NCI-H1105 (cell line): ENCODE measurements around the gene EGFR.

Experiments
- DNase-seq: peaks from one replicate; lab custom pipeline; 2025; lab: John Stamatoyannopoulos, UW

Gene EGFR

DNA sequence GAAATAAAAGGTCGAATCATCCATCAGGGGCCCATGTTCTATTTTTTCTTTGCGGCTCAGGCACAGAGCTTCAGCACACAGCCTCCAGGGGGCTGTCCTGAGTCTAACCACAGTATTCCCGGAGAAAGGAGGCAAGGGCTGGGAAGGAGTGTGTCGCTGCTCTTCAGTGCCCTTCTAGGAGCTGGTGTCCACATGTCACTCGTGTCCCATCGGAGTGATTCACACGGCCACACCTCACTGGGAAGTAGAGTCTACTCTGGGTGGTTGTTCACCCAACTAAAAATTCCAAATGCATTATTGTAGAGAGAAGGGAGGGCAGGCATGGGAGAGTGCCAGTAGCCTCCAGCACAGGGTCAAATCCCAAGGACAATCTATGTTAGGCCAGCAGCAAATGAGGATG lies 231.5 kb downstream of the EGFR start:
- no peak for DNase-seq

DNA sequence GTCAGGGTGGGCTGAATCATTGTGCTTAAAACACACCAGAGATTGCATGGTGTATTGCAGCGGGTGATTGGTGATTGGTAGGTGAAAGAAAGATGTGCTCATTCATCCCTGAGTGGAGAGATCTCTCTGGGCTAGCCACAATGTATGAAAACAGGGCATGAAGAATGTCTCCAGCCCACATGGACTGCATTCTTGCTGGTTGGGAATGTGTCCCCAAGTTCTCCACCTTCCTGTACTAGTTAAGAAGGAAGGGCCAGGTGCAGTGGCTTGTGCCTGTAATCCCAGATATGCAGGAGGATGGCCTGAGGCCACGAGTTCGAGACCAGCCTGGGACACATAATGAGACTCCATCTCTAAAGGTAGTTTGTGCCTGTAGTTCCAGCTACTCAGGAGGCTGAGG lies 232.5 kb downstream of the EGFR start:
- no peak for DNase-seq

DNA sequence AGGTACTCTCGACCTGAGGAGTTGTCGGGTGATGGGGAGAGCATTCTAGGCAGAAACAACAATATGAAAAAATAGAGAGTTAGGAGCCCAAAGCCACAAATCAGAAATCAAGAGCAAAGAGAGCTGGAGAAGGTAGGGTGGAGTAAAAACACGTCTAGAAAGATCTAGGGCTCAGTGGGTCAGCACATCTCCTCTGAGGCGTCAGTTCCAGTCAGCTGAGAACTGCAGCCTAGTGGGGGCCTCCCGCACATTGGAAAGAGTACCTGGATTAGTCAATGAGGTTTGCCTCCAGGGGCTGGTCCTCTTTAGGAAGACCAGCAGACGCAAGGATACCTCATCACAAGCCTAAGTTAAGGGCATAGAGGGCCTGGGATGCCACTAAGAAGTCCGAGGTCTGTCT lies 233.1 kb downstream of the EGFR start:
- DNase-seq = no peak

DNA sequence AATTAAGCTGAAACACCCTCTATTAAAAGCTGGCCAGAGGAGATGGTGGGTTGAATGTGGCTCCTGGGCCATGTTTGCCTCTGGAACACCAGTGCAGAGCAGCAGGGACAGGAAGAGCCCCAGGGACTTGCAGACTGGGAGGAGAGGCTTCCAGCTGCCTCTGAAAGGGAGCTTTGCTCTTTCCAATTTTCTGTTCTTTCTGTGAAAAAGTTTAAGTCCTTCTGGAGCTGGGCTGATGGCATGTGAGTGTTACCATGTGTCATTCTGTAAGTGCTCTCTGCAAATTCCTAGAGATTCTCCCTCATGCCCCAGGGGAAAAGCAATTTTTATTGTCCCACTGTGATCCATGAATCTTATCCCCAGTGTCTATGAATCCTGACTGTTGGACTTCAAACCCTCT lies 233.6 kb downstream of the EGFR start:
- DNase-seq = no peak

DNA sequence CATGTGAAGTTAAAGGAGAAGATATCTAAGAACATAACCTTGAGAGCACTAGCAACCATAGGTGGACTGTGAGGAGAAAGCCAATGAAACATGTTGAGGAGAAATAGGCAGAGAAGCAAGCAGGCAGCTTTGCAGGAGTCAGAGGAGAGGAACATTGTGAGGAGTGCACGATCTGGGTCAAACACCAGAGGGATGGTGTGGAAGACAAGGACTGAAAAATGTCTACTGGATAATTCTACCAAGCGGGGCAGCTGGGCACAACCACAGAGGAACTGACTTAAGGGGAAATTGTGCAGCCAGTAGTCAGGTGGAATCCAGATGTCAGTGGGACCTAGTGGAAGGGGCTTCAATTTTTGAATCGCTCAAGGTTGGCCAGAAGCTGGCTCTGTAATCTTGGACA lies 234.4 kb downstream of the EGFR start:
- DNase-seq = no peak

DNA sequence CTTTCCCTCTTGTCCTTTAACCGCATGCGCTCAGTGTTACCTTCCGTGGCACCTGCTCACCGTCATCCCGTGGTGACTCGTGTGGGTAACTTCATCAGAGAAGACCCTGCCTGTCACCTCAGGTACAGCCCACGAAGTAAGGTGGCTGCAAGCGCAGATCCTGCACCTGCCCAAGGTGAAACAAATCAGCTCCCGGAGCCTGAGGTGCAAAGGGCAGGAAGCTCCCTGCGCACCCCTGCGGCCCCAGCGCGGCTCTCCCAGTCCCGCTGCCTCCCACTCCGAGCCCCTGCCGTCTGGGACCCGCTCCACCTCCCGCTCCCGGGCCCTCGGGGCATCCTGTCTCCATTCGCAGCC lies 235.4 kb downstream of the EGFR start:
- no peak for DNase-seq

DNA sequence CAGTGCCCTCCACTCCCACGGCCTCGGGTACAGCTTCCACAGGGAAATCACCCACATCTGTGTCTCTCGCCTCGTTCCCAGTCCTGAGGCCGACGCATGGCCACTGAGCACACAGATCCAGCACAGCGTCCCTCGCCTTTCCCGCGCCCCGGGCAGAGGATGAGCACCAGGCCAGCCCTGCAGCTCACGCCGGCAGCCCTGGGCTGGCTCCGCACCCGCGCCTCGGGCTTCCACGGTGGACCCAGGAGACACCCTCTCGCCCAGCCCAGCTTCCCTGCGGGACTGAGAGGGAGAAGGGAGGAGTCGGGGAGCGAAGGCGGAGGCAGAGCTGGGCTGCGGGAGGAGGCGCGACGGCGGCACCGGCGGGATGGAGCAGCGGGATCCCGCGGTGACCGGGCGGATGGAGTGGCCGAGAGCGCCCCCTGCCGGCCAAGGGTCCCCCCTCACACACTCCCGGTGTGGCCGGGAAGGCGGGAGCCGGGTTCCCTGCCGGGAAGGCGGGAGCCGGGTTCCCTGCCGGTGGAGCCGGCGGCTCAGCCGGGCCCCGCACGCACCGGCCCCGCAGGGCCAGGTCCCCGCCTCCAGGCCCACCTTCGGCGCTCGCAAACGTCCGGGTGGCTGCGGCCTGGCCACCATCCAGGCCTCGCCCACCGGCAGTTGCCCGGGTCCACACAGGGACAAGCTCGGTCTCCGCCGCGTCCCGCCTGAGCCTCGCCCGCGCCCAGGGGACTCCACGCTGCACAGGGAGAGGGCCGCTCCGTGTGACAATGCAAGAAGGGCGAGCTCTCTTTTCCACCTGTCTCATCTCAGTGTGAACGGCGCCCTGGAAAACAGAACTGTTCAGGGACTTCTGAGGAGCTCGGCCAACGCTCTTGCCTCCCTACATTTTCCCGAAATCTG lies 236.0 kb downstream of the EGFR start:
- peak; percentile 64 for DNase-seq

DNA sequence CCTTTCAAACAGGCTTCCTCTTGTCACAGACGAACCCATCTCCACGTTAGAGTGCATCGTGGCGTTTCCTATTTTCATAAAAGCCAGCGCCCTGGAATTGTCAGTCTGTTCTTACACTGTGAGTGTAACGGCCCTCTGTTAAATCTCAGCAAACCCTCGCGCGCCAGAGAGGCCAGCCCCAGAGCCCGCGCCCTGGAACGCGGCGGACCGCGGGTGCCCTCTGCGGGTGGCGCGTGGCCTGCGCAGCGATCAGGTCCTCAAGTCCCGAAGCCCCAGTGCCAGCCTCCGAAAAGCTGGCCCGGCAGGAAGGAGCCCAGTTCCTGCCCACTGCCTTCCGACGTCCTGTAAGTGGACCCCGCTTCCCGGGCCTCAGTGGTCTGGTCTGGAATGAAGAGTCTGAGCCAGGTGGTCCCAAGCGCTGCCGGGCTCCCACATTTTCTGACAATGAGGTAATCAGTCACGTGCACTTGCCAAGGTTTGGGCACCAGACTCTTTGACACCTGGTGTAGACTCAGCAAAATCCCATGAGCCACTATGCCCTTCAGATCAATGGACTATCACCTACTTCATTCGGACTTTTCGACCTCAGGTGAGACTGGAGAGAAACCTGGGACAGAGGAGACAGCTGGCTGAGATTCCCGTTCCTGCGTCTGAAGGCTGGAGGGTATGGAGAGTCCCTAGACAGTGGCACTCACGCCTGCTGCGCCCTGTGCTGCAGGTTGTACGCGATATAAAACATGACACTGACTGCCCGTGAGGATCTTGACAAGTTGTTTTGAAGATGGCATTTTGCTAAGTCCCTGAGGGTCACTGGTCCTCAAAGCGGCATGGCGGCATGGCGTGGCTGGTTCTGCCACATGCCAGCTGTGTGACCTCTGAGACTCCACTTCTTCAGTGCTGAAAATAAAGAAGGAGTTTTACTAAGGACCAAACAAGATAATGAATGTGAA lies 237.0 kb downstream of the EGFR start:
- peak; percentile 77 for DNase-seq

DNA sequence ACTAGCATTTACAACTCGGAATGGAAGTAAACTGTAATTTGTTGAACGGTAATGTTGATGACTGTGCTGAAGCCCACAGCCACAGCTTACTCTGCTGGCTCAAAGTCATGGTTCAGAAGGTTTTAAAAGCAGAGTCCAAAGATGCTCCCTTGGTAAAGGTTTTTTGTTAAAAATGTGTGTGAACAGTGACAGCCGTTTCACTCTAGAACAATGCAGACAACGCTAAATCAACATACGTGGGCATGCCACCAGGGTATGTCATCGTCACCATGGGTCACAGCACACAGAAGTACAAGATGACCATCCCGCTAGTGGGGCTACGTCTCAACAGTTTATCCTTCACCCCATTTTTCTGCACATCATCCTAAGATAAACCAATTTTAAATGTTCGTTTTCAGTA lies 239.8 kb downstream of the EGFR start:
- no peak for DNase-seq

DNA sequence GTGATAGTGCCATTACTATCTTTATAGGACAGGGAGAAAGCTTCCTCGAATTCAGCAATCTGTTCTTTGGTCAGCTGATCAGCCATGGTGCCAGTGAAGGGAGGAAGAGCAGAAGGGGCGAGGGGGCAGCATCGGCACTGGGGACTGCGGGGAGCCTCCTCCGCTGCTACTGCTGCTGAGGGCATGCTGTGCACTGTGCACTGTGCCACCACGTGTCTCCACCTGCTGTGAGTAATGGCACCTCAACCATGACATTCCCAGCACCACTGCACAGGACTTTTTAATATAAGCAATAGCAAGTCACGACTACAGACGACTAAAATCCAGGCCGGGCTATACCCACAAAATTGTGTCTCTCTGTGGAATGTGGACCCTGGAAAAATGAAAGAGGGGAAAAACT lies 241.4 kb downstream of the EGFR start:
- no peak for DNase-seq

DNA sequence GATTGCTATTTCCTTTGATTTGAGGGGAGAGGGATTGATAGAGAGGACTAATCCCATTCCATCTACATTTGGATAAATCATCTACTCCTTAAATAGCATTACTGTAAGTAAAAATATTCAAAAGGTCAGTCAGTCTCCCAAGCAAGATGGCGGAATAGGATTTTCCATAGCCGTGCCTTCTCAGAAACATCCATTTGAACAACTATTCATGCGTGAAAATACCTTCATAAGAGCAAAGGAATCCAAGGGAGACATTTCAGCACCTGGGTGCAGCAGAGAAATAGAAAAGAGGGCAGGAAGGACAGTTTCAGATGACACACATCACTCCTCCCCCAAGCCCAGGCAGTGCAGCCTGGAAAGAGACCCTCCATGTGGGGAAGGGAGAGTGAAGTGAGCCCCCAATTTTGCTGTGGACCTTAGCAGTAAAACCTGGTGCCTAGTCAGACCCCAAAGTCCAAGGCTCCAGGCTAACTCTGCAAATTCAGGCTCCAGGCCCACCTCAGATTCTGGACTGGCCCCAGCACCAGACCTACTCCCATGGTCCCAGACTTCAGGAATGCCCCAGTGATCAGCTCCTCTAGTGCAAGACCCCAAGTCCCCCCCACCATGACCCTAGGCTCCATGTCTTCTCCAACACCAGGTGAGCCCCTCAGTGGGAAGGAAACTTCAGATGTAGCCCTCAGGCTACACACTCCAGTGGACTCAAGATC lies 242.0 kb downstream of the EGFR start:
- DNase-seq = no peak
